ENCODE results near the gene SPTLC3. TPM values are rescaled to one million over a fixed set of nuclear protein-coding genes. Genes with fewer than 3 reads are reported as not detected.

The SPTLC3 gene
- total RNA-seq, 2 experiments from 2014 or later, result not detected

GRCh38 chr20:13060327-13060726 lies 51.6 kb downstream of the SPTLC3 start:
- CTCF ChIA-PET, result interaction anchor here (1.0 kb wide), 1 partner anchor 44 kb away, joined by 3 read pairs; no protein-coding TSS in a partner anchor

GRCh38 chr20:13061381-13061780 lies 52.6 kb downstream of the SPTLC3 start:
- ChIA-PET CTCF (no interaction called here), POLR2A (no interaction called here)
- no peaks in the 10 kb centered on the region for H3K36me3 Mint-ChIP-seq (ENCODE audit: low read depth)
- no peak overlapping the region for H3K4me3 Mint-ChIP-seq
- H3K4me1 Mint-ChIP-seq, result no peaks in the 10 kb centered on the region
- no peak overlapping the region for H3K27ac Mint-ChIP-seq
- H3K9me3 Mint-ChIP-seq, result no peaks in the 10 kb centered on the region
- no peaks in the 10 kb centered on the region for H3K27me3 Mint-ChIP-seq
- no peak for DNase-seq

More at GRCh38 chr20:13060327-13060726, 51.6 kb downstream of the SPTLC3 start:
- Mint-ChIP-seq H3K27ac (no peak overlapping the region), H3K27me3 (no peaks in the 10 kb centered on the region), H3K9me3 (no peaks in the 10 kb centered on the region), H3K36me3 (ENCODE audit: low read depth) (no peaks in the 10 kb centered on the region), H3K4me1 (no peaks in the 10 kb centered on the region), H3K4me3 (no peak overlapping the region)
- POLR2A ChIA-PET, result no interaction called here
- no peak for DNase-seq

GRCh38 chr20:13062789-13063188 lies 54.0 kb downstream of the SPTLC3 start:
- CTCF ChIA-PET, result no interaction called here
- Mint-ChIP-seq H3K9me3 (no peaks in the 10 kb centered on the region), H3K27ac (no peak overlapping the region), H3K4me1 (no peaks in the 10 kb centered on the region), H3K36me3 (ENCODE audit: low read depth) (no peaks in the 10 kb centered on the region), H3K27me3 (no peaks in the 10 kb centered on the region), H3K4me3 (no peak overlapping the region)
- DNase-seq, result no peak
- POLR2A ChIA-PET, result no interaction called here

GRCh38 chr20:13068336-13068735 lies 59.6 kb downstream of the SPTLC3 start:
- ChIA-PET POLR2A (no interaction called here), CTCF (no interaction called here)
- Mint-ChIP-seq H3K9me3 (no peaks in the 10 kb centered on the region), H3K4me3 (no peak overlapping the region), H3K27me3 (no peaks in the 10 kb centered on the region), H3K27ac (no peak overlapping the region), H3K36me3 (ENCODE audit: low read depth) (no peaks in the 10 kb centered on the region), H3K4me1 (no peaks in the 10 kb centered on the region)
- DNase-seq, result no peak

- Mint-ChIP-seq H3K4me1 (no peaks in the 10 kb centered on the region), H3K9me3 (no peaks in the 10 kb centered on the region), H3K4me3 (no peak overlapping the region), H3K27me3 (no peaks in the 10 kb centered on the region), H3K36me3 (ENCODE audit: low read depth) (no peaks in the 10 kb centered on the region), H3K27ac (no peak overlapping the region)
- DNase-seq, result no peak
- POLR2A ChIA-PET, result no interaction called here
- CTCF ChIA-PET, result no interaction called here
Measured at GRCh38 chr20:13081877-13082276, 73.1 kb downstream of the SPTLC3 start.

- DNase-seq, result no peak
- H3K4me3 Mint-ChIP-seq, result no peak overlapping the region
- no peaks in the 10 kb centered on the region for H3K9me3 Mint-ChIP-seq
- H3K36me3 Mint-ChIP-seq (ENCODE audit: low read depth), result no peaks in the 10 kb centered on the region
- H3K4me1 Mint-ChIP-seq, result no peaks in the 10 kb centered on the region
- H3K27me3 Mint-ChIP-seq, result no peaks in the 10 kb centered on the region
- ChIA-PET POLR2A (no interaction called here), CTCF (no interaction called here)
- H3K27ac Mint-ChIP-seq, result no peak overlapping the region
Measured at GRCh38 chr20:13082378-13082777, 73.6 kb downstream of the SPTLC3 start.

- H3K36me3 Mint-ChIP-seq (ENCODE audit: low read depth), result no peaks in the 10 kb centered on the region
- POLR2A ChIA-PET, result interaction anchor here (0.7 kb wide), 1 partner anchor 503 kb away, joined by 3 read pairs; no protein-coding TSS in a partner anchor
- H3K4me1 Mint-ChIP-seq, result no peaks in the 10 kb centered on the region
- no peaks in the 10 kb centered on the region for H3K27me3 Mint-ChIP-seq
- no peak for DNase-seq
- H3K27ac Mint-ChIP-seq, result no peak overlapping the region
- CTCF ChIA-PET, result no interaction called here
- H3K4me3 Mint-ChIP-seq, result no peak overlapping the region
- no peaks in the 10 kb centered on the region for H3K9me3 Mint-ChIP-seq
Measured at GRCh38 chr20:13085275-13085674, 76.5 kb downstream of the SPTLC3 start.

GRCh38 chr20:13089950-13090469 lies 81.2 kb downstream of the SPTLC3 start:
- Mint-ChIP-seq H3K27me3 (no peaks in the 10 kb centered on the region), H3K4me3 (no peak overlapping the region), H3K4me1 (no peaks in the 10 kb centered on the region), H3K36me3 (ENCODE audit: low read depth) (no peaks in the 10 kb centered on the region), H3K9me3 (no peaks in the 10 kb centered on the region), H3K27ac (no peak overlapping the region)
- ChIA-PET CTCF (interaction anchor here (0.7 kb wide), 1 partner anchor 154 kb away, joined by 4 read pairs; no protein-coding TSS in a partner anchor), POLR2A (no interaction called here)
- no peak for DNase-seq

- no peak overlapping the region for H3K4me3 Mint-ChIP-seq
Measured at GRCh38 chr20:13092111-13092510, 83.3 kb downstream of the SPTLC3 start.

GRCh38 chr20:13094976-13095375 lies 86.2 kb downstream of the SPTLC3 start:
- POLR2A ChIA-PET, result no interaction called here

More at GRCh38 chr20:13092111-13092510, 83.3 kb downstream of the SPTLC3 start:
- no peaks in the 10 kb centered on the region for H3K9me3 Mint-ChIP-seq
- no peaks in the 10 kb centered on the region for H3K4me1 Mint-ChIP-seq
- POLR2A ChIA-PET, result no interaction called here
- no peaks in the 10 kb centered on the region for H3K36me3 Mint-ChIP-seq (ENCODE audit: low read depth)
- no peak for DNase-seq
- no peaks in the 10 kb centered on the region for H3K27me3 Mint-ChIP-seq
- CTCF ChIA-PET, result no interaction called here
- H3K27ac Mint-ChIP-seq, result no peak overlapping the region

GRCh38 chr20:13098720-13099355 lies 90.1 kb downstream of the SPTLC3 start:
- Mint-ChIP-seq H3K27ac (no peak overlapping the region), H3K36me3 (ENCODE audit: low read depth) (no peaks in the 10 kb centered on the region), H3K4me3 (no peak overlapping the region), H3K4me1 (no peaks in the 10 kb centered on the region), H3K9me3 (no peaks in the 10 kb centered on the region), H3K27me3 (no peaks in the 10 kb centered on the region)
- DNase-seq, result no peak
- ChIA-PET POLR2A (no interaction called here), CTCF (no interaction called here)

More at GRCh38 chr20:13094976-13095375, 86.2 kb downstream of the SPTLC3 start:
- no peaks in the 10 kb centered on the region for H3K27me3 Mint-ChIP-seq
- CTCF ChIA-PET, result no interaction called here
- H3K4me1 Mint-ChIP-seq, result no peaks in the 10 kb centered on the region
- no peak overlapping the region for H3K27ac Mint-ChIP-seq
- no peaks in the 10 kb centered on the region for H3K9me3 Mint-ChIP-seq
- H3K4me3 Mint-ChIP-seq, result no peak overlapping the region
- no peaks in the 10 kb centered on the region for H3K36me3 Mint-ChIP-seq (ENCODE audit: low read depth)
- DNase-seq, result no peak

- no peaks in the 10 kb centered on the region for H3K9me3 Mint-ChIP-seq
- CTCF ChIA-PET, result no interaction called here
- POLR2A ChIA-PET, result no interaction called here
- no peaks in the 10 kb centered on the region for H3K27me3 Mint-ChIP-seq
- no peak for DNase-seq
- H3K36me3 Mint-ChIP-seq (ENCODE audit: low read depth), result no peaks in the 10 kb centered on the region
- no peaks in the 10 kb centered on the region for H3K4me1 Mint-ChIP-seq
- no peak overlapping the region for H3K27ac Mint-ChIP-seq
- H3K4me3 Mint-ChIP-seq, result no peak overlapping the region
Measured at GRCh38 chr20:13099676-13100075, 90.9 kb downstream of the SPTLC3 start.

GRCh38 chr20:13101276-13101675 lies 92.5 kb downstream of the SPTLC3 start:
- H3K4me1 Mint-ChIP-seq, result no peaks in the 10 kb centered on the region
- no peaks in the 10 kb centered on the region for H3K9me3 Mint-ChIP-seq
- no peak for DNase-seq
- ChIA-PET CTCF (no interaction called here), POLR2A (no interaction called here)
- no peaks in the 10 kb centered on the region for H3K36me3 Mint-ChIP-seq (ENCODE audit: low read depth)
- H3K27me3 Mint-ChIP-seq, result peaks cover 2% of the 10 kb centered on the region
- H3K4me3 Mint-ChIP-seq, result no peak overlapping the region
- H3K27ac Mint-ChIP-seq, result no peak overlapping the region

- POLR2A ChIA-PET, result no interaction called here
- Mint-ChIP-seq H3K27ac (no peak overlapping the region), H3K36me3 (ENCODE audit: low read depth) (no peaks in the 10 kb centered on the region), H3K9me3 (no peaks in the 10 kb centered on the region), H3K4me1 (no peaks in the 10 kb centered on the region), H3K4me3 (no peak overlapping the region), H3K27me3 (peaks cover 3% of the 10 kb centered on the region)
- CTCF ChIA-PET, result no interaction called here
- DNase-seq, result no peak
Measured at GRCh38 chr20:13101706-13102105, 92.9 kb downstream of the SPTLC3 start.
